ENCODE measurements around the gene NDE1. TPM values are rescaled to one million over a fixed set of nuclear protein-coding genes. Genes with fewer than 3 reads are reported as not detected.

NDE1 gene
- total and polyA plus RNA-seq, 9 of the 15 experiments (the other 6 are each of a cell fraction or from before 2014, with no cell fraction given): 3.1 to 59.9 (median 30.0) TPM

DNA sequence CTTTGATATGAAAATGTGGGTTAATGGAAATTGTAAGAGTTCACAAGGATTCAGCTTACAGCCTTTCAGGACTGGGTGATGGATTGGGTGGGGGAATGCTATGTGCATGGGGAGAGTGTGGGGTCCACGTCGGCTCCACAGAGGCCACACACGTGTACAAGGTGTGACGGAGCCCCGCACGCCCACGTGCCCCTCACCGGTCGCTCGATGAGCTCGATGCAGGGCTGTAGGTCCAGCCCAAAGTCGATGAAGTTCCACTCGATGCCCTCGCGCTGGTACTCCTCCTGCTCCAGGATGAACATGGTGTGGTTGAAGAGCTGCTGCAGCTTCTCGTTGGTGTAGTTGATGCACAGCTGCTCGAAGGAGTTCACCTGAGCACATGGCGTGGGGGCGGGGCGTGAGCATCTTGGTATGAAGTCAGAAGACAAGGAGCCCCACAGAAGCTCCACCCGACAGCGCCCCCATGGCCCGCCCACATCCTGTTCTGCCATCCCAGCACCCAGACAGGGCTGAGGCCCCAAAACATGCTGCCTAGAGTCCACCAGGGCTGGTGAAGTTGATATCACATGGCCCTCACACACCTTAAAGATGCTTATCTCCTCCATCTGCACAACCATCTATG lies 107.7 kb downstream of the NDE1 start (continued):
- TF ChIP-seq, protein P1, sequence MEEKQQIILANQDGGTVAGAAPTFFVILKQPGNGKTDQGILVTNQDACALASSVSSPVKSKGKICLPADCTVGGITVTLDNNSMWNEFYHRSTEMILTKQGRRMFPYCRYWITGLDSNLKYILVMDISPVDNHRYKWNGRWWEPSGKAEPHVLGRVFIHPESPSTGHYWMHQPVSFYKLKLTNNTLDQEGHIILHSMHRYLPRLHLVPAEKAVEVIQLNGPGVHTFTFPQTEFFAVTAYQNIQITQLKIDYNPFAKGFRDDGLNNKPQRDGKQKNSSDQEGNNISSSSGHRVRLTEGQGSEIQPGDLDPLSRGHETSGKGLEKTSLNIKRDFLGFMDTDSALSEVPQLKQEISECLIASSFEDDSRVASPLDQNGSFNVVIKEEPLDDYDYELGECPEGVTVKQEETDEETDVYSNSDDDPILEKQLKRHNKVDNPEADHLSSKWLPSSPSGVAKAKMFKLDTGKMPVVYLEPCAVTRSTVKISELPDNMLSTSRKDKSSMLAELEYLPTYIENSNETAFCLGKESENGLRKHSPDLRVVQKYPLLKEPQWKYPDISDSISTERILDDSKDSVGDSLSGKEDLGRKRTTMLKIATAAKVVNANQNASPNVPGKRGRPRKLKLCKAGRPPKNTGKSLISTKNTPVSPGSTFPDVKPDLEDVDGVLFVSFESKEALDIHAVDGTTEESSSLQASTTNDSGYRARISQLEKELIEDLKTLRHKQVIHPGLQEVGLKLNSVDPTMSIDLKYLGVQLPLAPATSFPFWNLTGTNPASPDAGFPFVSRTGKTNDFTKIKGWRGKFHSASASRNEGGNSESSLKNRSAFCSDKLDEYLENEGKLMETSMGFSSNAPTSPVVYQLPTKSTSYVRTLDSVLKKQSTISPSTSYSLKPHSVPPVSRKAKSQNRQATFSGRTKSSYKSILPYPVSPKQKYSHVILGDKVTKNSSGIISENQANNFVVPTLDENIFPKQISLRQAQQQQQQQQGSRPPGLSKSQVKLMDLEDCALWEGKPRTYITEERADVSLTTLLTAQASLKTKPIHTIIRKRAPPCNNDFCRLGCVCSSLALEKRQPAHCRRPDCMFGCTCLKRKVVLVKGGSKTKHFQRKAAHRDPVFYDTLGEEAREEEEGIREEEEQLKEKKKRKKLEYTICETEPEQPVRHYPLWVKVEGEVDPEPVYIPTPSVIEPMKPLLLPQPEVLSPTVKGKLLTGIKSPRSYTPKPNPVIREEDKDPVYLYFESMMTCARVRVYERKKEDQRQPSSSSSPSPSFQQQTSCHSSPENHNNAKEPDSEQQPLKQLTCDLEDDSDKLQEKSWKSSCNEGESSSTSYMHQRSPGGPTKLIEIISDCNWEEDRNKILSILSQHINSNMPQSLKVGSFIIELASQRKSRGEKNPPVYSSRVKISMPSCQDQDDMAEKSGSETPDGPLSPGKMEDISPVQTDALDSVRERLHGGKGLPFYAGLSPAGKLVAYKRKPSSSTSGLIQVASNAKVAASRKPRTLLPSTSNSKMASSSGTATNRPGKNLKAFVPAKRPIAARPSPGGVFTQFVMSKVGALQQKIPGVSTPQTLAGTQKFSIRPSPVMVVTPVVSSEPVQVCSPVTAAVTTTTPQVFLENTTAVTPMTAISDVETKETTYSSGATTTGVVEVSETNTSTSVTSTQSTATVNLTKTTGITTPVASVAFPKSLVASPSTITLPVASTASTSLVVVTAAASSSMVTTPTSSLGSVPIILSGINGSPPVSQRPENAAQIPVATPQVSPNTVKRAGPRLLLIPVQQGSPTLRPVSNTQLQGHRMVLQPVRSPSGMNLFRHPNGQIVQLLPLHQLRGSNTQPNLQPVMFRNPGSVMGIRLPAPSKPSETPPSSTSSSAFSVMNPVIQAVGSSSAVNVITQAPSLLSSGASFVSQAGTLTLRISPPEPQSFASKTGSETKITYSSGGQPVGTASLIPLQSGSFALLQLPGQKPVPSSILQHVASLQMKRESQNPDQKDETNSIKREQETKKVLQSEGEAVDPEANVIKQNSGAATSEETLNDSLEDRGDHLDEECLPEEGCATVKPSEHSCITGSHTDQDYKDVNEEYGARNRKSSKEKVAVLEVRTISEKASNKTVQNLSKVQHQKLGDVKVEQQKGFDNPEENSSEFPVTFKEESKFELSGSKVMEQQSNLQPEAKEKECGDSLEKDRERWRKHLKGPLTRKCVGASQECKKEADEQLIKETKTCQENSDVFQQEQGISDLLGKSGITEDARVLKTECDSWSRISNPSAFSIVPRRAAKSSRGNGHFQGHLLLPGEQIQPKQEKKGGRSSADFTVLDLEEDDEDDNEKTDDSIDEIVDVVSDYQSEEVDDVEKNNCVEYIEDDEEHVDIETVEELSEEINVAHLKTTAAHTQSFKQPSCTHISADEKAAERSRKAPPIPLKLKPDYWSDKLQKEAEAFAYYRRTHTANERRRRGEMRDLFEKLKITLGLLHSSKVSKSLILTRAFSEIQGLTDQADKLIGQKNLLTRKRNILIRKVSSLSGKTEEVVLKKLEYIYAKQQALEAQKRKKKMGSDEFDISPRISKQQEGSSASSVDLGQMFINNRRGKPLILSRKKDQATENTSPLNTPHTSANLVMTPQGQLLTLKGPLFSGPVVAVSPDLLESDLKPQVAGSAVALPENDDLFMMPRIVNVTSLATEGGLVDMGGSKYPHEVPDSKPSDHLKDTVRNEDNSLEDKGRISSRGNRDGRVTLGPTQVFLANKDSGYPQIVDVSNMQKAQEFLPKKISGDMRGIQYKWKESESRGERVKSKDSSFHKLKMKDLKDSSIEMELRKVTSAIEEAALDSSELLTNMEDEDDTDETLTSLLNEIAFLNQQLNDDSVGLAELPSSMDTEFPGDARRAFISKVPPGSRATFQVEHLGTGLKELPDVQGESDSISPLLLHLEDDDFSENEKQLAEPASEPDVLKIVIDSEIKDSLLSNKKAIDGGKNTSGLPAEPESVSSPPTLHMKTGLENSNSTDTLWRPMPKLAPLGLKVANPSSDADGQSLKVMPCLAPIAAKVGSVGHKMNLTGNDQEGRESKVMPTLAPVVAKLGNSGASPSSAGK (IDR thresholded peaks at IDR 0.05): peak; percentile 47
- TF ChIP-seq, protein P2, sequence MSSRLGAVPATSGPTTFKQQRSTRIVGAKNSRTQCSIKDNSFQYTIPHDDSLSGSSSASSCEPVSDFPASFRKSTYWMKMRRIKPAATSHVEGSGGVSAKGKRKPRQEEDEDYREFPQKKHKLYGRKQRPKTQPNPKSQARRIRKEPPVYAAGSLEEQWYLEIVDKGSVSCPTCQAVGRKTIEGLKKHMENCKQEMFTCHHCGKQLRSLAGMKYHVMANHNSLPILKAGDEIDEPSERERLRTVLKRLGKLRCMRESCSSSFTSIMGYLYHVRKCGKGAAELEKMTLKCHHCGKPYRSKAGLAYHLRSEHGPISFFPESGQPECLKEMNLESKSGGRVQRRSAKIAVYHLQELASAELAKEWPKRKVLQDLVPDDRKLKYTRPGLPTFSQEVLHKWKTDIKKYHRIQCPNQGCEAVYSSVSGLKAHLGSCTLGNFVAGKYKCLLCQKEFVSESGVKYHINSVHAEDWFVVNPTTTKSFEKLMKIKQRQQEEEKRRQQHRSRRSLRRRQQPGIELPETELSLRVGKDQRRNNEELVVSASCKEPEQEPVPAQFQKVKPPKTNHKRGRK (tag; IDR thresholded peaks at IDR 0.05): peak; percentile 13; the same call in 1 of the 2 replicates
